HG02981 (cell line): ENCODE results near the gene EHMT1.
"Not testable (repeated sequence)": the region's sequence is repeated elsewhere in the genome, so short reads cannot be mapped to it uniquely, and the experiment has no call there.

Experiments
- ATAC-seq: cut with Tn5 transposase; IDR thresholded peaks from one replicate; pipeline ENCODE4 v1.9.1; 2021; ENCODE audit warnings: mild to moderate bottlenecking, moderate library complexity; ENCODE audit not compliant: unreplicated experiment

EHMT1 gene

DNA sequence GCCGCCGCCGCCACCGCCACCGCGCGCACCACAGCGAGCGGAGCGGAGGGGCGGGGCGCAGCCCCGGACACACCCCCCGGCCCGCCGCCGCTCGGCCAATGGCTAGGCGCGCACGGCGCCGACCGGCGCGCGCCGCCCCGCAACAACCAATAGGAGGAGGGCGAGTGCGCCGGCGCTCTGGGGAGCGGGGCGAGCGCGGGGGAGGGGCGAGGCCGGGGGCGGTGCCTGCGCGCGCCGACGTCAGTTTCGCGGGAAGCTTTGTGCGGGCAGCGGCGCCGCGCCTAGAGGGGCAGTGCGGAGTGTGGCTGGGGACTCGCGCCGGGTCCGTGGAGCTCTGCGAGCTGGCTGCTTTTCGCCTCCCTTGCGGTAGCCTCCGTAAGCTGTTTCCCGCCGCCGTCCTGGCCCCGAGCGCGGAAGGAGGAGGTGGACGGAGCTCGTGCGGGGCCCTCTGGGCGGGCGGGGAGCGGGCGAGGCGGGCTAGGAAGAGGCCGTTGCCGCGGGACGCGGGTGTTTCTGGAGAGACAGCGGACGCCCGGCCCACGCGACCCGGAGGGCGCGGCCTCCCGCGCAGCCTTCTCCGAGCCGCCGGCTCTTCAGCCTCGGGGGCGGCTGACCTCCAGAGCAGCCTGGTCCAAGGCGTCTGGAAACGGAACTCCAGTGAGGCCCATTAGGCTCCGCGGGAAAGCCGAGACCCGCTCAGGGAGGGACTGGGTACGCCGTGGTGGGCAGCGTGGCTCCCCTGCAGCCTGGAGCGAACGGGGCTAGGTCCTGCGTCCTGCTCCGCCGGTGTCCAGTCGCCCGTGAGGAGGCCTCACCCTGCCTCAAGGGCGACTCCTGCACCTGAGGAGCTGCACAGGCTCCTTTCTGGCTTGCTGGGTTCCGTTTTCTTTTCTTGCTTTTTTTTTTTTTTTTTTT lies 28.1 kb upstream of the EHMT1 start, which contains the start of gene ZMYND19:
Gene ZMYND19 (minus strand): TSS at position 44 of the 915 bp plus-strand sequence. CDS start 249 bp downstream, outside the sequence.
- ATAC-seq: peak; percentile 82

DNA sequence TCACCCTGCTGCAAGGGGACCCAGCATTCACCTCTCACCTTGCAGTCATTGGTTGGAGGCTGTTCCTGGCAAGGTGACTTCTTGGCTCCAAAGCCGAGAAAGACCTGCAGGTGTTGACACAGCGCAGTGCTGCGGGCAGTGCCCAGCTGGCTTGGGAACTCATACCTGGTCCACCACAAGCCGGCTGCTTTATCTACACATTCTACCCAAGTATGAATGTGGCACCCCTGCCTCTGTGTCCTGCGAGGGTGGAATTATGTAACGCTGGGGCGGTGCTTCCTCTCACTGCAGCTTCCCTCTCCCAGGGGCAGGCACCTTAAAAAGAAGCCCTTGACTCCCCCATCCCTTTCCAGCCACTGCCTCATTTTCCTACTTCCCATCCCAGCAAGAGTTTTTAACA lies 26.0 kb upstream of the EHMT1 start:
- no peak for ATAC-seq

GRCh38 chr9:137593176-137593575 lies 25.6 kb upstream of the EHMT1 start:
- no peak for ATAC-seq

- not testable (repeated sequence) for ATAC-seq
Measured at GRCh38 chr9:137596577-137596976, 22.2 kb upstream of the EHMT1 start.

DNA sequence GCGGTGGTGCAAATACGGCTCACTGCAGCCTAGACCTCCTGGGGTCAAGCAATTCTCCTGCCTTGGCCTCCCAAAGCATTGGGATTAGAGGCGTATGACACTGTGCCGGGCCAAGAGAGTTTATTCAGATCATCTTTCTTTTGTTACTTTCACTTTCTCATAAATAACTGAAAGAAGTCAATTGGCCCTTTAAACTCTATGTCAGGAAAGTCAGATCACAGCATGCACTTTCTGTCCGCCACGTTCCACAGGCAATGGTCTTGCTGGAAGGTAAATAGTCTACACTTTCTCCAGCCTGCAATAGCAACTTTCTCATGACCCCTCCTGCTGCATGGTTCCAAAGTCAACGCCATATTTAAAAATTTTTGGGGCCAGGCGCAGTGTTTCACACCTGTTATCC lies 19.9 kb upstream of the EHMT1 start:
- ATAC-seq: no peak

GRCh38 chr9:137602661-137603060 lies 16.1 kb upstream of the EHMT1 start:
- no peak for ATAC-seq

GRCh38 chr9:137603879-137604278 lies 14.9 kb upstream of the EHMT1 start:
- ATAC-seq: no peak

DNA sequence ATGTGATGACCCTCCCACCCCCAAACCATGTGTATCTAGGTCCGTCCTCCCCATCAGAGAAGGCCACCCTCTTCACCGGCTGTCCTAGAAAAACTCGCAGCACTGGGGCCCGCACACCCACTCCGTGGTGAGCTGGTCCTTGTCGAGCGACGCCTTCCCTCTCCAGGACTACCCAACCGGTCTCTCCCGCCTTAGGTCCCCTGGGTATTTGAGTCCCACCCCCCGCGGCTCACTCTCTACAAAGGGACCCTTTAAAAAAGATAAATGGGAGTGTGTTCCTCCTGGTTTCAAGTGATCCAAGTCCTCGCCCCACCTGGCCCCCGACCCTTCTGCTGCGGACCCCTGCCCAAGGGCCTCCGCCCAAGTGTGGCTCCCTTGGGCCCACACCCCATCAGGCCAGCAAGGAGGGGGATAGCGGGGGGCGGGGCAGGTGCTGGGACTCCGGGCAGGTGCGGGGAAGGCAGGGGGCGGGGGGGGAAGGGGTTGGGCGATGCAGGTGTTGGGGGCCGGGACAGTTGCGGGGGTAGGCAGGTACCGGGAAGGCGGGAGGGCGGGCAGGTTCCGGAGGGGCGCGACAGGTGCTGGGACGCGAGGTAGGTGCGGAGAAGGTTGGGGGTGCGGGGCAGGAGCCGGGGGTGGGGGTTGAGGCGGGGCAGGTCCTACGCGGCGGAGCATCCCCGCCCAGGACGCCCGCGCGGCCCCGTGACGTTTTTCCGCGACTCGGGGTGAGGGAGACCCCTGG lies 14.3 kb upstream of the EHMT1 start:
- no peak for ATAC-seq

DNA sequence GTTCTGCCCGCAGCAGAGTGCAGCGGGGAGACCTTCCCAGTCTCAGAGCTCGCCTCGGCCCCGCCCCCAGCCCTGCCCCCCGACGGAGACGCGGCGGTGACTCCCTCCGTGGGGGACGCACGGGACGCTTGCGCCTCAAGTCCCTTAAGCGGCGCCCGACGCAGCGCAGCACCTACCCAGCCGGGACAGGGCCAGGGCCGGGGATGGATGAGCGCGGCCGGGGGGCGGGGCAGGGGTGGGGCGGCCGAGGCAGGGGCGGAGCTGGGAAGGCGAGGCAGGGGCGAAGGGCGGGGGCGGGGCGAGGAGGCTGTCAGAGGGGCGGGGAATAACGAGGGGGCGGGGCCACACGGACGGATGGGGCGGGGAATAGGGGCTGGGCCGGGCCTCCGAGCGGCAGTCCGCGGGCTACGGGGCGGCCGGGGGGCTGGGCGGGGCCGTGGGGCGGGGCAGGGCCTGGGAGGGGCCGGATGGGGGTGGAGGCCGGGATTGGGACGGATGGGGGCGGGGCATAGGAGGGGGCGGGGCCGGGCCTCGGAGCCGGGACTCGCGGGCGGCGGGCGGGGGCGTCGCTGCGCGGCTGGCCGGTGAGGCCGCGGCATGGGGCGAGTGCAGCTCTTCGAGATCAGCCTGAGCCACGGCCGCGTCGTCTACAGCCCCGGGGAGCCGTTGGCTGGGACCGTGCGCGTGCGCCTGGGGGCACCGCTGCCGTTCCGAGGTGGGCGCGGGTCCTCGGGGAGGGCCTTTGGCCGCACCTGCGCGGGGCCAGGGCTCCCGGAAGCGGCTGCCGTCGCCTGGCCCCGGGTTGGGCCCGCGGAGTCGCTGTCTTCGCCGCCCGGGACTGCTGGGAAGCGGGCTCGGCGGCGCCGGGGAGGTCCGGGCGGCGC lies 13.4 kb upstream of the EHMT1 start, which contains the start of gene ARRDC1:
Gene ARRDC1 (plus strand): TSS at position 566 of the 884 bp plus-strand sequence. CDS start 32 bp downstream, at position 598.
- peak; percentile 64 for ATAC-seq

- peak; percentile 10 for ATAC-seq
Measured at GRCh38 chr9:137606005-137606621, 12.7 kb upstream of the EHMT1 start.

GRCh38 chr9:137606734-137607138 lies 12.1 kb upstream of the EHMT1 start:
- ATAC-seq: no peak

DNA sequence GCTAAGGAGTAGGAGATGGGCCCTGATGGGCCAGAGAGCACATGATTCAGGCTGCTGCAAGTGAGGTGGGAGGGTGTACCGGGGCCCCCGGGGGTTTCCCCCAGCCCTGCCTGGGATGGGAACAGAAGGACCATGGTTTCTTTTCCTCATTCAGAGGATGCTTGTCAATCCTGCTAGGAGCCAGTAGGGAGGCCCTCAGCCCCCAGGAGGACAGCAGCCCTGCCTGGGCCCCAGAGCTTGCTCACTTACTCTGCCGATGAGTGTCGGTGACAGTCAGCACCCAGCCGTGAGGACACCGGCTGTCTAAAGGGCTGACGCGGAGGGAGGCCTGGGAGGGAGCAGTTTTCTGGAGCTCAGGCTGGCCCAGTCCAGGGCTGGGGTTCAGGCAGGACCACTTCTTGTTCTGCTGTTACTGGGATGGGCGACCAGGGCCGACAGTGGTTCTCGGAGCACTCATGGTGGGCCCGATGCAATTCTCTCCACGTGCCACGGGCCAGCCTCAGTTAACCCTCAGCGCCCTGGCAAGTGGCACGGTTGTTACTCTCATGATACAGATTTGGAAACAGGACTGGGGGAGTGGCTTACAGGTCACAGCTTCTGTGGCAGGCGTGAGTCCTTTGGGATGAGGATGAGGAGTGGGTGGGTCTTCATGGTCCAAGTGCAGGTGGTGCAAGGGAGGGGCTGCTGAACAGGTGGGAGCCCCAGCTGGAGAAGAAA lies 11.5 kb upstream of the EHMT1 start:
- no peak for ATAC-seq

GRCh38 chr9:137610944-137611343 lies 7.9 kb upstream of the EHMT1 start:
- ATAC-seq: no peak

GRCh38 chr9:137611623-137612609 lies 6.9 kb upstream of the EHMT1 start:
- no peak for ATAC-seq

- no peak for ATAC-seq
Measured at GRCh38 chr9:137612741-137613142, 6.1 kb upstream of the EHMT1 start.

GRCh38 chr9:137613259-137613658 lies 5.5 kb upstream of the EHMT1 start:
- ATAC-seq: no peak

DNA sequence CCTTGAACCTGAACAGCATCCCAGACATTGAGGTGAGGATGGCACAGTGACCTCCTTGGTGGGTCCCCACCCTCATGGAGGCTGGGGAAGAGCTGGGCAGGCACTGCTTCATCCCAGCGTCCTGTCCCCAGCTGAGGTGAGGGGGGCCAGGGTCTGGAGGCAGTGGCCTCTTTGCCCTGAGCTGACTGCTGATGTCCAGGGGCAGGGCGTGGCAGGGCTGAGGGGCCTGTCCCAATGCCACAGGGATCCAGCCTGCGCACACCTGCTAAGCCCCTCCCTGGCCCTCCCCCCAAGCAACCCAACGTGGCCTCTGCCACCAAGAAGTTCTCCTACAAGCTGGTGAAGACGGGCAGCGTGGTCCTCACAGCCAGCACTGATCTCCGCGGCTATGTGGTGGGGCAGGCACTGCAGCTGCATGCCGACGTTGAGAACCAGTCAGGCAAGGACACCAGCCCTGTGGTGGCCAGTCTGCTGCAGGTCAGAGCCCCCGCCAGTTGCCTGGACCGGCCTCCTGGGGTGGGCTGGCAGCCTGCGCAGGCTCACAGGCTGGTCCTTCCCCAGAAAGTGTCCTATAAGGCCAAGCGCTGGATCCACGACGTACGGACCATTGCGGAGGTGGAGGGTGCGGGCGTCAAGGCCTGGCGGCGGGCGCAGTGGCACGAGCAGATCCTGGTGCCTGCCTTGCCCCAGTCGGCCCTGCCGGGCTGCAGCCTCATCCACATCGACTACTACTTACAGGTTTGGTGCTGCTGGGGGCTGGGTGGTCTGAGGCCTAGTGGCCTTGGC lies 4.9 kb upstream of the EHMT1 start:
- ATAC-seq: no peak
